HepG2 (cell line): ENCODE measurements around the gene TNFSF13B. TPM values are rescaled to one million over a fixed set of nuclear protein-coding genes. Genes with fewer than 3 reads are reported as not detected.

Experiments used
- ATAC-seq: fragments of 200-7000 bp; cut with Tn5 transposase; 3 replicates; pipeline ENCODE4 v1.9.1; 2020; ENCODE audit warnings: mild to moderate bottlenecking, moderate library complexity
- BruUV-seq: library from RNA; stranded (reverse); fragments of 400-500 nt; replicated peaks from 2 replicates; lab custom pipeline; 2021; lab: Mats Ljungman, UMichigan
- CTCF ChIA-PET: fragments of 300-600 bp; formaldehyde crosslinking; extraction: SDS; loops from one replicate; lab custom pipeline; 2021; ENCODE audit warnings: low total read pairs, inconsistent platforms, low intra/inter-chr PET ratio; lab: Yijun Ruan, JAX
- POLR2A ChIA-PET: fragments of 350-600 bp; sonication (Branson Sonifier 250); formaldehyde crosslinking; loops from one replicate; lab custom pipeline; 2020; ENCODE audit warnings: antibody characterized with exemption, inconsistent platforms; lab: Yijun Ruan, JAX
- DNase-seq: peaks from one replicate; pipeline ENCODE4 v3.0.0-alpha.2; 2015; ENCODE audit warnings: low spot score
- FAIRE-seq: peaks from 3 replicates; lab custom pipeline; 2011; peaks lifted over from hg19 to GRCh38; lab: Jason Lieb, UNC
- H2AFZ ChIP-seq: one replicate; pipeline ENCODE4 v1.6.1; 2011; ENCODE audit warnings: low read length, inconsistent platforms
- H3K27ac ChIP-seq: fragments of 300-600 bp; 3 replicates; pipeline ENCODE4 v1.8.0; 2011; ENCODE audit warnings: mixed run types, mild to moderate bottlenecking, mixed read lengths, low read length, inconsistent platforms; ENCODE audit not compliant: insufficient read depth; ENCODE audit errors: extremely low read length
- H3K27me3 ChIP-seq, 2 experiments: fragments of 200-600 bp in 1 of 2; 2 replicates in 1 of 2; 3 replicates in 1 of 2; pipeline versions ENCODE4 v1.6.0 to v1.8.0; 2011; ENCODE audit warnings: low read length in 2 of 2, mild to moderate bottlenecking in 2 of 2, moderate library complexity in 2 of 2, inconsistent platforms in 1 of 2; ENCODE audit not compliant: insufficient read depth in 2 of 2, control insufficient read depth in 1 of 2
- H3K36me3 ChIP-seq, 2 experiments: fragments of 200-600 bp in 1 of 2; replicated peaks in 1 of 2; 2 replicates in 1 of 2; 3 replicates in 1 of 2; pipeline versions ENCODE4 v1.5.1 to v1.8.0; 2011; ENCODE audit warnings: low read length in 2 of 2, inconsistent platforms in 1 of 2; ENCODE audit not compliant: insufficient read depth in 2 of 2, control insufficient read depth in 1 of 2
- H3K4me1 ChIP-seq: 2 replicates; pipeline ENCODE4 v1.5.1; 2012; ENCODE audit warnings: low read length, inconsistent platforms; ENCODE audit not compliant: insufficient read depth
- H3K4me2 ChIP-seq: 2 replicates; pipeline ENCODE4 v1.6.0; 2011; ENCODE audit warnings: low read depth, low read length, inconsistent platforms
- H3K4me3 ChIP-seq, 3 experiments: fragments of 200-600 bp in 1 of 3; sonication (generic), shearing (Covaris generic) in 1 of 3; replicated peaks in 1 of 3; 2 replicates each; pipeline ENCODE4 v1.5.1; 2011 to 2016; ENCODE audit warnings: low read length in 3 of 3, inconsistent platforms in 2 of 3, low read depth in 2 of 3, mild to moderate bottlenecking in 2 of 3, control low read depth in 1 of 3, mixed read lengths in 1 of 3; ENCODE audit not compliant: insufficient read depth in 1 of 3
- H3K79me2 ChIP-seq: one replicate; pipeline ENCODE4 v1.6.1; 2011; ENCODE audit warnings: low read length, inconsistent platforms; ENCODE audit not compliant: insufficient read depth
- H3K9ac ChIP-seq: 2 replicates; pipeline ENCODE4 v1.6.0; 2011; ENCODE audit warnings: mild to moderate bottlenecking, low read depth, low read length, inconsistent platforms; ENCODE audit not compliant: insufficient read depth
- H3K9me3 ChIP-seq: 2 replicates; pipeline ENCODE4 v1.5.1; 2012; ENCODE audit warnings: mild to moderate bottlenecking, low read length
- H4K20me1 ChIP-seq: 2 replicates; pipeline ENCODE4 v1.6.0; 2011; ENCODE audit warnings: inconsistent platforms, mild to moderate bottlenecking, low read length, moderate library complexity; ENCODE audit not compliant: insufficient read depth
- ARID5B ChIP-seq: IDR thresholded peaks from 2 replicates; pipeline ENCODE4 v1.4.0; 2020; ENCODE audit warnings: mild to moderate bottlenecking, missing genetic modification reagents
- FLYWCH1 ChIP-seq: sonication (generic); formaldehyde crosslinking; IDR thresholded peaks from 2 replicates; pipeline ENCODE4 v1.8.1; 2023; ENCODE audit warnings: mild to moderate bottlenecking, missing genetic modification reagents
- KMT2A ChIP-seq: sonication (generic); formaldehyde crosslinking; IDR thresholded peaks from 2 replicates; pipeline ENCODE4 v1.4.0; 2020; ENCODE audit warnings: missing genetic modification reagents
- KMT2B ChIP-seq: IDR thresholded peaks from 2 replicates; pipeline ENCODE4 v1.6.1; 2016; ENCODE audit warnings: missing genetic modification reagents, missing compliant biosample characterization
- MED1 ChIP-seq: sonication (generic); formaldehyde crosslinking; IDR thresholded peaks from 2 replicates; pipeline ENCODE4 v1.4.0; 2020; ENCODE audit warnings: missing genetic modification reagents
- NR2F1 ChIP-seq, 2 experiments: fragments of 450-650 bp in 1 of 2; formaldehyde crosslinking in 1 of 2; IDR thresholded peaks; 2 replicates each; pipeline versions ENCODE4 v1.5.0 to v1.6.1; 2016 to 2020; ENCODE audit warnings: mild to moderate bottlenecking in 1 of 2, missing compliant biosample characterization in 1 of 2, missing genetic modification reagents in 1 of 2, moderate library complexity in 1 of 2
- RBAK ChIP-seq: sonication (generic); formaldehyde crosslinking; IDR thresholded peaks from 2 replicates; pipeline ENCODE4 v1.5.1; 2020; ENCODE audit warnings: mild to moderate bottlenecking, missing genetic modification reagents
- RCOR2 ChIP-seq: IDR thresholded peaks from 2 replicates; pipeline ENCODE4 v1.6.1; 2016; ENCODE audit warnings: missing biosample characterization, missing genetic modification reagents
- SETDB1 ChIP-seq: sonication (generic); formaldehyde crosslinking; IDR thresholded peaks from 2 replicates; pipeline ENCODE4 v1.5.1; 2020; ENCODE audit warnings: missing genetic modification reagents, mild to moderate bottlenecking, borderline replicate concordance
- SMYD3 ChIP-seq: sonication (generic); formaldehyde crosslinking; IDR thresholded peaks from 2 replicates; pipeline ENCODE4 v1.8.1; 2023; ENCODE audit warnings: mild to moderate bottlenecking, missing genetic modification reagents
- ZBTB37 ChIP-seq: sonication (generic); formaldehyde crosslinking; IDR thresholded peaks from 2 replicates; pipeline ENCODE4 v1.4.0; 2020; ENCODE audit warnings: mild to moderate bottlenecking, missing genetic modification reagents
- ZNF331 ChIP-seq: sonication (generic); formaldehyde crosslinking; IDR thresholded peaks from 2 replicates; pipeline ENCODE4 v1.4.0; 2020; ENCODE audit warnings: missing genetic modification reagents
- ZNF674 ChIP-seq: sonication (generic); formaldehyde crosslinking; IDR thresholded peaks from 2 replicates; pipeline ENCODE4 v1.5.0; 2020; ENCODE audit warnings: low read depth, mild to moderate bottlenecking, missing genetic modification reagents
- ZNF7 ChIP-seq: IDR thresholded peaks from 2 replicates; pipeline ENCODE4 v1.6.1; 2016; ENCODE audit warnings: missing biosample characterization, missing genetic modification reagents
- ZSCAN21 ChIP-seq: sonication (generic); formaldehyde crosslinking; IDR thresholded peaks from 2 replicates; pipeline ENCODE4 v1.8.0; 2022; ENCODE audit warnings: mild to moderate bottlenecking, missing genetic modification reagents, moderate library complexity, borderline replicate concordance
- WGBS: methylation state at CpG from one replicate; pipeline ENCODE4 v1.1.6; 2017; ENCODE audit warnings: low lambda C conversion rate; 5-methylcytosine and 5-hydroxymethylcytosine counted together
- in situ Hi-C: cut with HindIII; loops from 2 replicates; pipeline ENCODE4 v1.10.0; 2017; ENCODE audit warnings: low pct_unique_long_range_greater_than_20kb; ENCODE audit not compliant: extremely low pct_ligation_motif_present
- intact Hi-C: fragments of 100-400 bp; cut with micrococcal nuclease; formaldehyde crosslinking; loops from one replicate; pipeline ENCODE4 v1.10.0; 2022; ENCODE audit not compliant: unreplicated experiment
- polyA plus RNA-seq, 8 experiments: library from polyadenylated mRNA; depleted of rRNA in 3 of 8; stranded (reverse) in 7 of 8; unstranded in 1 of 8; fragments of >200 nt; fragmentation: Illumina TruSeq in 4 of 8; extraction: Trizol in 4 of 8; gene quantifications; 2 replicates each; pipeline versions ENCODE4 v1.2.1 to v1.2.3, GENCODE V29; 2011 to 2016; ENCODE audit warnings: low read depth in 4 of 8, missing spikeins in 1 of 8, mixed read lengths in 1 of 8; ENCODE audit not compliant: insufficient read depth in 1 of 8
- total RNA-seq, 5 experiments: library from RNA; depleted of rRNA; stranded (reverse); fragments of >200 nt; fragmentation: Illumina TruSeq; extraction: Trizol; gene quantifications; 2 replicates each; pipeline ENCODE4 v1.2.3, GENCODE V29; 2016; ENCODE audit warnings: low read depth in 1 of 5

The TNFSF13B gene
- total and polyA plus RNA-seq, 2 of the 13 experiments (the other 11 are each of a cell fraction or from before 2014, with no cell fraction given) = 0.13 to 0.20 TPM

- no peak for TF ChIP-seq FLYWCH1
- no peak for TF ChIP-seq RBAK (CRISPR knock-in tag)
- TF ChIP-seq MED1 (CRISPR knock-in tag) = no peak
- no peak for TF ChIP-seq ZNF331 (CRISPR knock-in tag)
- no peak for TF ChIP-seq KMT2A (CRISPR knock-in tag)
- TF ChIP-seq KMT2B (CRISPR knock-in tag) = no peak
- TF ChIP-seq SMYD3 (CRISPR knock-in tag) = no peak
Measured at GRCh38 chr13:108278466-108278865, 8.9 kb downstream of the TNFSF13B start (continued).

GRCh38 chr13:108281901-108282300 lies 12.4 kb downstream of the TNFSF13B start:
- no peak overlapping the region for H2AFZ ChIP-seq
- TF ChIP-seq ARID5B (no peak), ZNF7 (CRISPR knock-in tag) (no peak), SETDB1 (no peak), ZSCAN21 (no peak), ZBTB37 (no peak), NR2F1 (CRISPR knock-in tag; IDR thresholded peaks at IDR 0.05) (no peak), ZNF674 (CRISPR knock-in tag) (no peak), RCOR2 (no peak)
- no peak overlapping the region for H3K27ac ChIP-seq
- no TSS peak for BruUV-seq
- ChIA-PET CTCF (no interaction called here), POLR2A (no interaction called here)
- no peaks in the 10 kb centered on the region; a peak in 1 of 5 replicates for H3K27me3 ChIP-seq
- no peak for DNase-seq
- H4K20me1 ChIP-seq = no peaks in the 10 kb centered on the region
- intact Hi-C loops = no loop called here
- H3K36me3 ChIP-seq = no peaks in the 10 kb centered on the region
- H3K9me3 ChIP-seq = no peaks in the 10 kb centered on the region
- 4% methylated on average over 4 of the region's 4 CpGs for WGBS
- in situ Hi-C loops = no loop called here
- H3K79me2 ChIP-seq = no peaks in the 10 kb centered on the region
- H3K4me2 ChIP-seq = no peak overlapping the region
- no peaks in the 10 kb centered on the region for H3K4me1 ChIP-seq
- ATAC-seq = no peak
- no peak overlapping the region for H3K4me3 ChIP-seq
- FAIRE-seq = no peak
- no peak overlapping the region for H3K9ac ChIP-seq
